GM13977 (cell line): ENCODE results near the gene MCM10.

Experiments used
- DNase-seq: peaks from one replicate; pipeline ENCODE4 v3.0.0; 2012; ENCODE audit warnings: low spot score
- in situ Hi-C: fragments of 300-500 bp; cut with MboI; formaldehyde crosslinking; loops from one replicate; pipeline ENCODE4 v1.12.0; 2022; ENCODE audit warnings: low sequenced_read_pairs, low pct_unique_long_range_greater_than_20kb, mixed read lengths, inconsistent platforms; ENCODE audit not compliant: unreplicated experiment
- TF ChIP-seq, protein P1 (sequence below): IDR thresholded peaks from 2 replicates; pipeline ENCODE4 v1.5.1; 2012; ENCODE audit warnings: mild to moderate bottlenecking, control low read depth; ENCODE audit not compliant: insufficient read depth; ENCODE audit errors: extremely low read depth, missing control alignments

MCM10 gene

DNA sequence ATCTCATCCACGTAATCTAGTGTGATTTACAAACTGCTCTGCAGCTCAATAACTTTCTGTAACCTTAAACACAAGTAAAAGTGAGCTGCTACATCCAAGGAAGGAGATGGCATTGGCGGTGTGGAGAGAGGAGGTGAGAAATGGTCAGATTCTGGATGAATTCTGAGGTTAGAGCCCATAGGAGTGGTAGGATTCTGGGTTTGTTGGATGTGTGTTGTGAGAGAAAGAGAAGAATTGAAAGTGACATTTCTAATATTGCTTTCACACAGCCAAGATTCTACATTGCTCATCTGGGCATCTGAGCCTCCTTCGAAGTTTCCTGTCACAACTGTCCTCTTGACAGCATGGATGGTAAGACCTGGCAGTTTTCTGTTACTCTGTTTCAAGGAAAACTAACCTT, 2.5 kb downstream of the MCM10 start:
- TF ChIP-seq, protein P1, sequence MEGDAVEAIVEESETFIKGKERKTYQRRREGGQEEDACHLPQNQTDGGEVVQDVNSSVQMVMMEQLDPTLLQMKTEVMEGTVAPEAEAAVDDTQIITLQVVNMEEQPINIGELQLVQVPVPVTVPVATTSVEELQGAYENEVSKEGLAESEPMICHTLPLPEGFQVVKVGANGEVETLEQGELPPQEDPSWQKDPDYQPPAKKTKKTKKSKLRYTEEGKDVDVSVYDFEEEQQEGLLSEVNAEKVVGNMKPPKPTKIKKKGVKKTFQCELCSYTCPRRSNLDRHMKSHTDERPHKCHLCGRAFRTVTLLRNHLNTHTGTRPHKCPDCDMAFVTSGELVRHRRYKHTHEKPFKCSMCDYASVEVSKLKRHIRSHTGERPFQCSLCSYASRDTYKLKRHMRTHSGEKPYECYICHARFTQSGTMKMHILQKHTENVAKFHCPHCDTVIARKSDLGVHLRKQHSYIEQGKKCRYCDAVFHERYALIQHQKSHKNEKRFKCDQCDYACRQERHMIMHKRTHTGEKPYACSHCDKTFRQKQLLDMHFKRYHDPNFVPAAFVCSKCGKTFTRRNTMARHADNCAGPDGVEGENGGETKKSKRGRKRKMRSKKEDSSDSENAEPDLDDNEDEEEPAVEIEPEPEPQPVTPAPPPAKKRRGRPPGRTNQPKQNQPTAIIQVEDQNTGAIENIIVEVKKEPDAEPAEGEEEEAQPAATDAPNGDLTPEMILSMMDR: no peak
- no peak for DNase-seq
- in situ Hi-C loops: no loop called here

DNA sequence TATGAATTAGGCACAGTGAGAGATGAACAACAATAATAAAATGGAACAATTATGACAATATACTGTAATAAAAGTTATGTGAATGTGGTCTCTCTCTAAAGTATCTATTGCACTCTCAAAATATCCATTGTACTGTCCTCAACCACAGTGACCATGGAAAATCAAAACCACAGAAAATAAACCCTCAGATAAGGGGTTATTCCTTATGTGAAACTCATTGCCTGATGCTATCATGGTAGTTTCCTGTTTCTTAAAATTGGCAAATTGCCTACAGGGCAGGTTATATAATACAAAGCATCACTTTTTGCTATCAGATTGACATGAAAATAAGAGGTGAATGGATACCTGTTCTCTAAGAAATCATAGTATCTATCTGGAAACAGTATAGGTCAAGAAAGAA, 3.8 kb downstream of the MCM10 start:
- in situ Hi-C loops: no loop called here
- TF ChIP-seq, protein P1: no peak
- no peak for DNase-seq

DNA sequence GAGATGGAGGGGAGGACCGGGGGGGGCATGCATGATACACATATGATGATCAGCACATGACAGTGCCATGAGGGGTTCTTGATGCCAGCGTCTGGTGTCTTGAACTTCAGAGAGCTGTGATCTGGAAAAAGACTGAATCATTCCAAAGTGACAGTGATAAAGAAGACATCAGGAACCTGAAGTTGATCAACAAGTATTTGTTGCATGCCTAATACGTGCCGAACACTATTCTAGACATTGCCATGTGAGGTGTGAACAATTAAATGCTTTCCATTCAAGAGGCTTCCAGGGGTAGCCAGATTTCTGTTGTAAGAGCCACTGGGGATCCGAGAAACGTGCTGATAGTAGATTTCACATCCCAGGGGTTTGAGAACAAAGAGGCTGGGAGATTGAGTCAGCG, 6.2 kb downstream of the MCM10 start:
- in situ Hi-C loops: no loop called here
- TF ChIP-seq, protein P1: no peak
- DNase-seq: no peak

DNA sequence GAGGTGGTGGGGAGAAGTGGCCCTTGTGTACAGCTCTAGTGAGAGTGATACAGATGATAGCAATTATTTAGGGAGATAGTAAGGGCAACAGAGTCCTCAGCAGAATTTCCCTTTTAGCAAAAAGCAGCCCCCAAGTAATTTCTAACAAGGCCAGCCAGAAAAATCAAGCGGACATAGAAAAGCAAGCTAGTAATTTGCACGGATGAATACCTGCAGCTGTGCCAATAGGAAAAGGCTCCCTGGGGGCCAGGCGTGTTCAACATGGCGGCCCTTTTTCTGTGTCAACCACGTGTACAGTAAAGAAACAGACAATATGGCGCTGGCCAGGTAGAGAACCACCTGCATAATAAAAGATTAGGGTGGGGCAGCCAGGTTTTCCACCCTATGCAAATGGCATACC, 7.4 kb downstream of the MCM10 start:
- TF ChIP-seq, protein P1: no peak
- in situ Hi-C loops: no loop called here
- DNase-seq: no peak

DNA sequence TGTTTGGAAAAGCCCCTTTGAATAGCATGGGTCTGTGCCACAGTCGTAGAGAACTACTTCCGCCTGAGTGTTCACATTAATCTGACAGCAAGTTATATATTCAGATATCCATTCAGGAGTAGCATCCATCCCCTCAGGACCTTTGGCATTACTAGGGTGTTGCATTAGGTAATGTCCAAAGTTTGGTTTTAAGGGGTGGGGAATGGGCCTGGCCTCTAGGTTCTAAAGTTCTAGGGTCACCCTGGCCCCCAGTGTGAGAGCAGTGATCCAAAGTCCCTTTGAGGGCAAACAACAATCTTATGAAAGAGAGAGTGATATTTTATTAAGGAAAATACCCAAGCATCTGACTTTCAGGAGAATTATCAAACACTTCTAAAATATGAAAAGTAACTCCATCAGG, 12.3 kb downstream of the MCM10 start:
- TF ChIP-seq, protein P1: no peak
- DNase-seq: no peak
- in situ Hi-C loops: no loop called here

DNA sequence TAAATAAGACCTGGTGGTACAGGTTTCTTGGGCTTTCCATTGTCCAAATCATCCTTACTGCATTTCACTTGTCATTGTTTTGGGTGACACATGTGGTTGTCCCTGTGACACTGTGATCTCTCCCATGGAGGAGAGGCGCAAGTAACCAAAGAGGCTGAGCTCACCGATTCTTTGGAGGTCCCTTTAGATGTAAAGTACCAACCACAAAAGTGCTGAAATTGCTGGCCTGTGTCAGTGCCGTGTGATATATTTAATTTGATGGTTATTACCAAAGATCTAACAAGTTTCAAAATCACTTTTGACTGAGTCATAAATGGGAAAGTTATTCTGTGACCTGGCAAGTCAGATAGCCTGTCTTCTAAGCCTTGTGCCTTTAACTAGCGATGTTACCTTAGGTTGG, 19.4 kb downstream of the MCM10 start:
- TF ChIP-seq, protein P1: no peak
- peak; percentile 23 for DNase-seq
- in situ Hi-C loops: no loop called here

DNA sequence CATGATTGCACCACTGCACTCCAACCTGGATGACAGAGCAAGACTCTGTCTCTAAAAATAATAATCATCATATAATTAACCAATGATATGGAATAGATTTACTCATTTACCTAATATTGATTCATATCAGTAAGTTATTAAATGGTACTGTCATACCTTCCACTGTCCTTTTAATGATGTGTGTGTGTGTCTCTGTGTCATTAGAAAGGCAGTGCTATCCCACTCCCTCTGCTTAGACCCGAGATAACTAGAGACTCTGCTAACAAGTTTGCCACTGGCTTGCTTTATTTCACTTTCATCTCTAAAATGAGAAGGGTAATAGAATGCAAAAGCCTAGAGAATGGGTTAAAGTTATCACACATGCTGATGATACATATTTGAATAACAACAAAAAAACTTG, 21.1 kb downstream of the MCM10 start:
- TF ChIP-seq, protein P1: no peak
- in situ Hi-C loops: no loop called here

More for the DNA sequence above, 21.1 kb downstream of the MCM10 start:
- no peak for DNase-seq
